ENCODE results near the gene MOB3C. TPM values are rescaled to one million over a fixed set of nuclear protein-coding genes. Genes with fewer than 3 reads are reported as not detected.
A peak's percentile ranks its signal among the peaks of the same experiment; 100 is the strongest.

Gene MOB3C
- polyA plus RNA-seq, 6 donors from 2014 or later = 8.5 to 18.2 (median 13.4) TPM

- ATAC-seq (ENCODE audit: low read depth in 2 of 2) (no peak), DNase-seq (no peak)
- no peak overlapping the region for H3K4me3 Mint-ChIP-seq
- peaks cover 26 to 48% of the 10 kb centered on the region in 2 donors for H3K36me3 Mint-ChIP-seq
- H3K27ac Mint-ChIP-seq = no peak overlapping the region
- no peaks in the 10 kb centered on the region for H3K4me1 Mint-ChIP-seq
- H3K27me3 Mint-ChIP-seq = no peaks in the 10 kb centered on the region
- peaks cover 0 to 11% (median 7%) of the 10 kb centered on the region in 7 donors for H3K9me3 Mint-ChIP-seq
Measured at GRCh38 chr1:46650491-46650890, 33.9 kb upstream of the MOB3C start.

- peaks cover 23 to 43% of the 10 kb centered on the region in 2 donors for H3K36me3 Mint-ChIP-seq
Measured at GRCh38 chr1:46649764-46650163, 33.2 kb upstream of the MOB3C start.

GRCh38 chr1:46647611-46648010 lies 31.0 kb upstream of the MOB3C start:
- H3K27ac Mint-ChIP-seq = no peak overlapping the region
- no peaks in the 10 kb centered on the region for H3K4me1 Mint-ChIP-seq
- DNase-seq (no peak), ATAC-seq (ENCODE audit: low read depth in 2 of 2) (no peak)
- peaks cover 0 to 7% (median 4%) of the 10 kb centered on the region in 7 donors for H3K9me3 Mint-ChIP-seq
- no peak overlapping the region for H3K4me3 Mint-ChIP-seq
- peaks cover 20 to 34% of the 10 kb centered on the region in 2 donors for H3K36me3 Mint-ChIP-seq
- no peaks in the 10 kb centered on the region for H3K27me3 Mint-ChIP-seq

More at GRCh38 chr1:46649764-46650163, 33.2 kb upstream of the MOB3C start:
- DNase-seq (no peak), ATAC-seq (ENCODE audit: low read depth in 2 of 2) (no peak)
- Mint-ChIP-seq H3K27ac (no peak overlapping the region), H3K9me3 (peaks cover 0 to 8% (median 4%) of the 10 kb centered on the region in 7 donors), H3K4me1 (no peaks in the 10 kb centered on the region), H3K27me3 (no peaks in the 10 kb centered on the region), H3K4me3 (no peak overlapping the region)

- no peak overlapping the region for H3K4me3 Mint-ChIP-seq
- no peak overlapping the region for H3K27ac Mint-ChIP-seq
- DNase-seq = no peak
- ATAC-seq (ENCODE audit: low read depth in 2 of 2) = no peak
- no peaks in the 10 kb centered on the region for H3K4me1 Mint-ChIP-seq
- H3K36me3 Mint-ChIP-seq = peaks cover 22 to 33% of the 10 kb centered on the region in 2 donors
- no peaks in the 10 kb centered on the region for H3K27me3 Mint-ChIP-seq
- peaks cover 0 to 7% (median 3%) of the 10 kb centered on the region in 7 donors for H3K9me3 Mint-ChIP-seq
Measured at GRCh38 chr1:46646844-46647243, 30.2 kb upstream of the MOB3C start.

GRCh38 chr1:46646331-46646730 lies 29.7 kb upstream of the MOB3C start:
- H3K4me1 Mint-ChIP-seq = peaks cover 0 to 3% (median 0%) of the 10 kb centered on the region in 3 donors
- no peak for ATAC-seq (ENCODE audit: low read depth in 2 of 2)
- peaks cover 27 to 31% of the 10 kb centered on the region in 2 donors for H3K36me3 Mint-ChIP-seq
- peaks cover 0 to 7% (median 3%) of the 10 kb centered on the region in 7 donors for H3K9me3 Mint-ChIP-seq
- no peak for DNase-seq
- H3K4me3 Mint-ChIP-seq = no peak overlapping the region
- H3K27ac Mint-ChIP-seq = no peak overlapping the region
- no peaks in the 10 kb centered on the region for H3K27me3 Mint-ChIP-seq

GRCh38 chr1:46645815-46646214 lies 29.2 kb upstream of the MOB3C start:
- no peak for ATAC-seq (ENCODE audit: low read depth in 2 of 2)
- no peaks in the 10 kb centered on the region for H3K27me3 Mint-ChIP-seq
- H3K27ac Mint-ChIP-seq = no peak overlapping the region
- H3K4me3 Mint-ChIP-seq = no peak overlapping the region
- H3K36me3 Mint-ChIP-seq = peaks cover 31% of the 10 kb centered on the region in 2 donors
- peaks cover 0 to 7% (median 3%) of the 10 kb centered on the region in 7 donors for H3K9me3 Mint-ChIP-seq
- DNase-seq = no peak
- H3K4me1 Mint-ChIP-seq = peaks cover 0 to 4% (median 0%) of the 10 kb centered on the region in 3 donors

GRCh38 chr1:46643368-46643775 lies 26.8 kb upstream of the MOB3C start:
- H3K36me3 Mint-ChIP-seq = peaks cover 15 to 25% of the 10 kb centered on the region in 2 donors
- no peak overlapping the region for H3K4me3 Mint-ChIP-seq
- no peak for DNase-seq
- H3K9me3 Mint-ChIP-seq = no peaks in the 10 kb centered on the region
- no peak for ATAC-seq (ENCODE audit: low read depth in 2 of 2)
- no peaks in the 10 kb centered on the region for H3K27me3 Mint-ChIP-seq
- no peak overlapping the region for H3K27ac Mint-ChIP-seq
- peaks cover 0 to 4% (median 0%) of the 10 kb centered on the region in 3 donors for H3K4me1 Mint-ChIP-seq

- no peak for ATAC-seq (ENCODE audit: low read depth in 2 of 2)
- no peaks in the 10 kb centered on the region for H3K9me3 Mint-ChIP-seq
- H3K27me3 Mint-ChIP-seq = no peaks in the 10 kb centered on the region
- no peak for DNase-seq
- peaks cover 0 to 4% (median 0%) of the 10 kb centered on the region in 3 donors for H3K4me1 Mint-ChIP-seq
- H3K4me3 Mint-ChIP-seq = no peak overlapping the region
- peaks cover 11 to 22% of the 10 kb centered on the region in 2 donors for H3K36me3 Mint-ChIP-seq
- no peak overlapping the region for H3K27ac Mint-ChIP-seq
Measured at GRCh38 chr1:46642115-46642680, 25.6 kb upstream of the MOB3C start.

- Mint-ChIP-seq H3K4me3 (no peak overlapping the region), H3K9me3 (no peaks in the 10 kb centered on the region), H3K27ac (no peak overlapping the region), H3K27me3 (no peaks in the 10 kb centered on the region), H3K4me1 (peaks cover 0 to 4% (median 0%) of the 10 kb centered on the region in 3 donors), H3K36me3 (peaks cover 14 to 16% of the 10 kb centered on the region in 2 donors)
- no peak for DNase-seq
- no peak for ATAC-seq (ENCODE audit: low read depth in 2 of 2)
Measured at GRCh38 chr1:46639547-46639946, 22.9 kb upstream of the MOB3C start.

GRCh38 chr1:46638921-46639320 lies 22.3 kb upstream of the MOB3C start:
- no peak overlapping the region for H3K4me3 Mint-ChIP-seq
- no peaks in the 10 kb centered on the region for H3K27me3 Mint-ChIP-seq
- ATAC-seq (ENCODE audit: low read depth in 2 of 2) (no peak), DNase-seq (no peak)
- H3K9me3 Mint-ChIP-seq = no peaks in the 10 kb centered on the region
- peaks cover 0 to 4% (median 0%) of the 10 kb centered on the region in 3 donors for H3K4me1 Mint-ChIP-seq
- peak overlapping the region in 1 of 6 donors; percentile 26 for H3K27ac Mint-ChIP-seq
- H3K36me3 Mint-ChIP-seq = peaks cover 14 to 16% of the 10 kb centered on the region in 2 donors

- Mint-ChIP-seq H3K4me3 (no peak overlapping the region), H3K36me3 (peaks cover 14 to 18% of the 10 kb centered on the region in 2 donors), H3K9me3 (no peaks in the 10 kb centered on the region), H3K4me1 (peaks cover 0 to 4% (median 0%) of the 10 kb centered on the region in 3 donors), H3K27ac (no peak overlapping the region), H3K27me3 (no peaks in the 10 kb centered on the region)
- ATAC-seq (ENCODE audit: low read depth in 2 of 2) (no peak), DNase-seq (no peak)
Measured at GRCh38 chr1:46637444-46638083, 21.0 kb upstream of the MOB3C start.

- H3K9me3 Mint-ChIP-seq = no peaks in the 10 kb centered on the region
- H3K4me1 Mint-ChIP-seq = no peaks in the 10 kb centered on the region
- H3K4me3 Mint-ChIP-seq = no peak overlapping the region
- peak overlapping the region in 1 of 6 donors; percentile 47 for H3K27ac Mint-ChIP-seq
- ATAC-seq (ENCODE audit: low read depth in 2 of 2) (no peak), DNase-seq (no peak)
- no peaks in the 10 kb centered on the region for H3K27me3 Mint-ChIP-seq
- H3K36me3 Mint-ChIP-seq = peaks cover 8 to 9% of the 10 kb centered on the region in 2 donors
Measured at GRCh38 chr1:46635205-46635604, 18.6 kb upstream of the MOB3C start.

GRCh38 chr1:46630719-46631118 lies 14.1 kb upstream of the MOB3C start:
- Mint-ChIP-seq H3K4me1 (peaks cover 0 to 5% (median 0%) of the 10 kb centered on the region in 3 donors), H3K27ac (peak overlapping the region in 1 of 6 donors; percentile 20), H3K9me3 (no peaks in the 10 kb centered on the region), H3K4me3 (no peak overlapping the region), H3K36me3 (peaks cover 4 to 8% of the 10 kb centered on the region in 2 donors), H3K27me3 (no peaks in the 10 kb centered on the region)
- DNase-seq (no peak), ATAC-seq (ENCODE audit: low read depth in 2 of 2) (no peak)
